Measurements from ENCODE around the gene RIGI.
"Not testable (repeated sequence)": the region's sequence is repeated elsewhere in the genome, so short reads cannot be mapped to it uniquely, and the experiment has no call there.

RIGI gene

GRCh38 chr9:32554107-32554506 is 28.1 kb upstream of the RIGI start:
- no peak overlapping the region for H3K9ac ChIP-seq (ENCODE audit: low read length)
- no peaks in the 10 kb centered on the region for H3K27me3 ChIP-seq (ENCODE audit: control insufficient read depth, insufficient read depth, low read length)
- no peaks in the 10 kb centered on the region for H3K4me1 ChIP-seq (ENCODE audit: control insufficient read depth, insufficient read depth, low read length)
- no peak overlapping the region for H3K4me3 ChIP-seq (ENCODE audit: low read depth, low read length)
- no peak overlapping the region for H3K27ac ChIP-seq (ENCODE audit: low read depth, low read length)
- no peaks in the 10 kb centered on the region; the same call in 1 of the 2 replicates for H3K36me3 ChIP-seq (ENCODE audit: control insufficient read depth, insufficient read depth, low read length)
- no peaks in the 10 kb centered on the region for H3K9me3 ChIP-seq (ENCODE audit: control insufficient read depth, insufficient read depth, low read depth, low read length)

- Histone ChIP-seq H3K27me3 (ENCODE audit: control insufficient read depth, insufficient read depth, low read length) (no peaks in the 10 kb centered on the region), H3K9ac (ENCODE audit: low read length) (peak within 1 kb of the TSS; percentile 96), H3K9me3 (ENCODE audit: control insufficient read depth, insufficient read depth, low read depth, low read length) (no peaks in the 10 kb centered on the region), H3K4me1 (ENCODE audit: control insufficient read depth, insufficient read depth, low read length) (no peaks in the 10 kb centered on the region), H3K36me3 (ENCODE audit: control insufficient read depth, insufficient read depth, low read length) (0 out of 2 replicates have a peak, but pooled peaks cover 3% of the 10 kb centered on the region), H3K4me3 (ENCODE audit: low read depth, low read length) (peak within 1 kb of the TSS; percentile 97), H3K27ac (ENCODE audit: low read depth, low read length) (peak within 1 kb of the TSS; percentile 91)
Measured at GRCh38 chr9:32552172-32552872, 26.3 kb upstream of the RIGI start, which contains the start of the genes SMIM27 and TOPORS. SMIM27 (plus strand) TSS chr9:32552327; CDS start chr9:32552435, 108 bp downstream. TOPORS (minus strand) TSS chr9:32552586; CDS start chr9:32552436, 150 bp downstream.

GRCh38 chr9:32551276-32552051 is 25.5 kb upstream of the RIGI start:
- H3K9me3 ChIP-seq (ENCODE audit: control insufficient read depth, insufficient read depth, low read depth, low read length), result no peaks in the 10 kb centered on the region
- H3K36me3 ChIP-seq (ENCODE audit: control insufficient read depth, insufficient read depth, low read length), result 0 out of 2 replicates have a peak, but pooled peaks cover 3% of the 10 kb centered on the region
- H3K4me1 ChIP-seq (ENCODE audit: control insufficient read depth, insufficient read depth, low read length), result no peaks in the 10 kb centered on the region
- peak overlapping the region; percentile 91; the same call in 1 of the 2 replicates for H3K27ac ChIP-seq (ENCODE audit: low read depth, low read length)
- H3K27me3 ChIP-seq (ENCODE audit: control insufficient read depth, insufficient read depth, low read length), result no peaks in the 10 kb centered on the region
- peak overlapping the region; percentile 96 for H3K9ac ChIP-seq (ENCODE audit: low read length)
- peak overlapping the region; percentile 97 for H3K4me3 ChIP-seq (ENCODE audit: low read depth, low read length)

- no peaks in the 10 kb centered on the region for H3K4me1 ChIP-seq (ENCODE audit: control insufficient read depth, insufficient read depth, low read length)
- H3K27me3 ChIP-seq (ENCODE audit: control insufficient read depth, insufficient read depth, low read length), result no peaks in the 10 kb centered on the region
- 0 out of 2 replicates have a peak, but pooled peaks cover 3% of the 10 kb centered on the region for H3K36me3 ChIP-seq (ENCODE audit: control insufficient read depth, insufficient read depth, low read length)
- H3K4me3 ChIP-seq (ENCODE audit: low read depth, low read length), result peak overlapping the region; percentile 97
- H3K27ac ChIP-seq (ENCODE audit: low read depth, low read length), result peak overlapping the region; percentile 64; the same call in 1 of the 2 replicates
- no peaks in the 10 kb centered on the region for H3K9me3 ChIP-seq (ENCODE audit: control insufficient read depth, insufficient read depth, low read depth, low read length)
- H3K9ac ChIP-seq (ENCODE audit: low read length), result peak overlapping the region; percentile 96
Measured at GRCh38 chr9:32550562-32551275, 24.7 kb upstream of the RIGI start.

- Histone ChIP-seq H3K27me3 (ENCODE audit: control insufficient read depth, insufficient read depth, low read length) (no peaks in the 10 kb centered on the region), H3K4me3 (ENCODE audit: low read depth, low read length) (peak overlapping the region; percentile 97), H3K27ac (ENCODE audit: low read depth, low read length) (peak overlapping the region; percentile 64; the same call in 1 of the 2 replicates), H3K36me3 (ENCODE audit: control insufficient read depth, insufficient read depth, low read length) (0 out of 2 replicates have a peak, but pooled peaks cover 3% of the 10 kb centered on the region), H3K9ac (ENCODE audit: low read length) (peak overlapping the region; percentile 89), H3K9me3 (ENCODE audit: control insufficient read depth, insufficient read depth, low read depth, low read length) (no peaks in the 10 kb centered on the region), H3K4me1 (ENCODE audit: control insufficient read depth, insufficient read depth, low read length) (no peaks in the 10 kb centered on the region)
Measured at GRCh38 chr9:32550150-32550561, 24.2 kb upstream of the RIGI start.

GRCh38 chr9:32548213-32548612 is 22.2 kb upstream of the RIGI start:
- H3K4me3 ChIP-seq (ENCODE audit: low read depth, low read length); H3K27me3 ChIP-seq (ENCODE audit: control insufficient read depth, insufficient read depth, low read length); H3K4me1 ChIP-seq (ENCODE audit: control insufficient read depth, insufficient read depth, low read length); H3K9me3 ChIP-seq (ENCODE audit: control insufficient read depth, insufficient read depth, low read depth, low read length); H3K9ac ChIP-seq (ENCODE audit: low read length); H3K27ac ChIP-seq (ENCODE audit: low read depth, low read length): not testable (repeated sequence)
- H3K36me3 ChIP-seq (ENCODE audit: control insufficient read depth, insufficient read depth, low read length), result peaks cover 16% of the 10 kb centered on the region

GRCh38 chr9:32545884-32546283 is 19.9 kb upstream of the RIGI start:
- Histone ChIP-seq H3K27ac (ENCODE audit: low read depth, low read length) (no peak overlapping the region), H3K4me1 (ENCODE audit: control insufficient read depth, insufficient read depth, low read length) (no peaks in the 10 kb centered on the region), H3K9me3 (ENCODE audit: control insufficient read depth, insufficient read depth, low read depth, low read length) (no peaks in the 10 kb centered on the region), H3K9ac (ENCODE audit: low read length) (no peak overlapping the region), H3K27me3 (ENCODE audit: control insufficient read depth, insufficient read depth, low read length) (no peaks in the 10 kb centered on the region), H3K4me3 (ENCODE audit: low read depth, low read length) (no peak overlapping the region), H3K36me3 (ENCODE audit: control insufficient read depth, insufficient read depth, low read length) (peaks cover 37% of the 10 kb centered on the region)

GRCh38 chr9:32543047-32543446 is 17.1 kb upstream of the RIGI start:
- Histone ChIP-seq H3K9me3 (ENCODE audit: control insufficient read depth, insufficient read depth, low read depth, low read length) (no peaks in the 10 kb centered on the region), H3K27me3 (ENCODE audit: control insufficient read depth, insufficient read depth, low read length) (no peaks in the 10 kb centered on the region), H3K4me1 (ENCODE audit: control insufficient read depth, insufficient read depth, low read length) (no peaks in the 10 kb centered on the region), H3K9ac (ENCODE audit: low read length) (no peak overlapping the region), H3K36me3 (ENCODE audit: control insufficient read depth, insufficient read depth, low read length) (peaks cover 41% of the 10 kb centered on the region), H3K27ac (ENCODE audit: low read depth, low read length) (no peak overlapping the region), H3K4me3 (ENCODE audit: low read depth, low read length) (no peak overlapping the region)

- no peaks in the 10 kb centered on the region for H3K27me3 ChIP-seq (ENCODE audit: control insufficient read depth, insufficient read depth, low read length)
- no peak overlapping the region for H3K9ac ChIP-seq (ENCODE audit: low read length)
- no peaks in the 10 kb centered on the region; the same call in 1 of the 2 replicates for H3K9me3 ChIP-seq (ENCODE audit: control insufficient read depth, insufficient read depth, low read depth, low read length)
- H3K4me3 ChIP-seq (ENCODE audit: low read depth, low read length), result no peak overlapping the region
- H3K27ac ChIP-seq (ENCODE audit: low read depth, low read length), result no peak overlapping the region
- no peaks in the 10 kb centered on the region for H3K36me3 ChIP-seq (ENCODE audit: control insufficient read depth, insufficient read depth, low read length)
- no peaks in the 10 kb centered on the region for H3K4me1 ChIP-seq (ENCODE audit: control insufficient read depth, insufficient read depth, low read length)
Measured at GRCh38 chr9:32533816-32534215, 7.8 kb upstream of the RIGI start.

- Histone ChIP-seq H3K4me1 (ENCODE audit: control insufficient read depth, insufficient read depth, low read length) (no peaks in the 10 kb centered on the region), H3K36me3 (ENCODE audit: control insufficient read depth, insufficient read depth, low read length) (no peaks in the 10 kb centered on the region), H3K27me3 (ENCODE audit: control insufficient read depth, insufficient read depth, low read length) (no peaks in the 10 kb centered on the region), H3K9ac (ENCODE audit: low read length) (no peak overlapping the region), H3K4me3 (ENCODE audit: low read depth, low read length) (no peak overlapping the region), H3K9me3 (ENCODE audit: control insufficient read depth, insufficient read depth, low read depth, low read length) (no peaks in the 10 kb centered on the region; the same call in 1 of the 2 replicates), H3K27ac (ENCODE audit: low read depth, low read length) (no peak overlapping the region)
Measured at GRCh38 chr9:32533336-32533735, 7.3 kb upstream of the RIGI start.

Measured in HUES6 (cell line).